GM12878 (cell line): ENCODE results near the gene MAPT. TPM values are rescaled to one million over a fixed set of nuclear protein-coding genes. Genes with fewer than 3 reads are reported as not detected.

Source experiments
- ATAC-seq: fragments of 200-7000 bp; cut with Tn5 transposase; 3 replicates; pipeline ENCODE4 v1.9.1; 2020; ENCODE audit warnings: mild to moderate bottlenecking, moderate library complexity
- BruUV-seq: library from RNA; stranded (reverse); fragments of 400-500 nt; replicated peaks from 2 replicates; lab custom pipeline; 2021; lab: Mats Ljungman, UMichigan
- CTCF ChIA-PET: fragments of 300-600 bp; sonication (Branson Sonifier 250); formaldehyde crosslinking; extraction: SDS; loops from one replicate; lab custom pipeline; 2021; ENCODE audit warnings: inconsistent platforms; lab: Yijun Ruan, JAX
- POLR2A ChIA-PET: fragments of 350-600 bp; formaldehyde crosslinking; extraction: SDS; loops from one replicate; lab custom pipeline; 2021; ENCODE audit warnings: inconsistent platforms; lab: Charles Lee
- RAD21 ChIA-PET: fragments of 300-600 bp; sonication (Branson Sonifier 250); formaldehyde crosslinking; loops from one replicate; lab custom pipeline; 2023; ENCODE audit warnings: antibody characterized with exemption; ENCODE audit not compliant: unreplicated experiment; lab: Charles Lee
- SMC1A ChIA-PET: fragments of 300-600 bp; sonication (Branson Sonifier 250); formaldehyde crosslinking; loops from one replicate; lab custom pipeline; 2023; ENCODE audit not compliant: unreplicated experiment, uncharacterized antibody; lab: Charles Lee
- DNase-seq: peaks from one replicate; pipeline ENCODE4 v3.0.0-alpha.2; 2011; ENCODE audit warnings: low read depth, low spot score
- FAIRE-seq: peaks from 3 replicates; lab custom pipeline; 2011; peaks lifted over from hg19 to GRCh38; lab: Jason Lieb, UNC
- H2AFZ ChIP-seq: 2 replicates; pipeline ENCODE4 v1.6.0; 2011; ENCODE audit warnings: low read depth, low read length, control low read depth; ENCODE audit not compliant: control insufficient read depth
- H3K27ac ChIP-seq: 2 replicates; pipeline ENCODE4 v1.5.1; 2011; ENCODE audit warnings: control low read depth; ENCODE audit not compliant: control insufficient read depth, insufficient read depth
- H3K27me3 ChIP-seq, 2 experiments: replicated peaks in 1 of 2; 2 replicates each; pipeline versions ENCODE4 v1.6.0 to v1.6.1; 2011; ENCODE audit warnings: low read length in 1 of 2; ENCODE audit not compliant: control insufficient read depth in 2 of 2, insufficient read depth in 2 of 2
- H3K36me3 ChIP-seq, 2 experiments: 2 replicates each; pipeline ENCODE4 v1.5.1; 2011; ENCODE audit warnings: low read length in 1 of 2; ENCODE audit not compliant: control insufficient read depth in 2 of 2, insufficient read depth in 2 of 2
- H3K4me1 ChIP-seq: 2 replicates; pipeline ENCODE4 v1.6.1; 2011; ENCODE audit warnings: mild to moderate bottlenecking, low read length, moderate library complexity, mixed read lengths; ENCODE audit not compliant: control insufficient read depth, insufficient read depth
- H3K4me2 ChIP-seq: 2 replicates; pipeline ENCODE4 v1.6.0; 2011; ENCODE audit warnings: control low read depth; ENCODE audit not compliant: control insufficient read depth, insufficient read depth
- H3K4me3 ChIP-seq: fragments of 200-600 bp; sonication (generic); 2 replicates; pipeline ENCODE4 v1.5.1; 2016
- H3K79me2 ChIP-seq: 2 replicates; pipeline ENCODE4 v1.6.0; 2011; ENCODE audit warnings: low read length; ENCODE audit not compliant: control insufficient read depth, insufficient read depth
- H3K9ac ChIP-seq: 2 replicates; pipeline ENCODE4 v1.8.0; 2011; ENCODE audit warnings: low read length, control low read depth, mixed read lengths; ENCODE audit not compliant: control insufficient read depth, insufficient read depth
- H3K9me3 ChIP-seq: replicated peaks from 3 replicates; pipeline ENCODE4 v1.5.1; 2011; ENCODE audit warnings: mild to moderate bottlenecking, low read length; ENCODE audit not compliant: control insufficient read depth, insufficient read depth
- H4K20me1 ChIP-seq: 2 replicates; pipeline ENCODE4 v1.6.0; 2011; ENCODE audit not compliant: control insufficient read depth, insufficient read depth
- HDGF ChIP-seq: fragments of 450-650 bp; IDR thresholded peaks from 2 replicates; pipeline ENCODE4 v1.6.1; 2016; ENCODE audit warnings: antibody characterized with exemption
- KDM1A ChIP-seq: fragments of 200-600 bp; sonication (generic); IDR thresholded peaks from 2 replicates; pipeline ENCODE4 v1.6.1; 2016; ENCODE audit warnings: borderline replicate concordance
- NFYB ChIP-seq: IDR thresholded peaks from 2 replicates; pipeline ENCODE4 v1.6.1; 2011; ENCODE audit warnings: low read depth, mild to moderate bottlenecking, low read length, improper control_type of control experiment, moderate library complexity; ENCODE audit not compliant: insufficient read depth
- NRF1 ChIP-seq: conservative IDR thresholded peaks from 2 replicates; pipeline ENCODE4 v1.6.1; 2011; ENCODE audit warnings: mild to moderate bottlenecking, low read depth, low read length, improper control_type of control experiment
- WGBS: methylation state at CpG from one replicate; pipeline ENCODE4 v1.1.6; 2016; ENCODE audit warnings: low lambda C conversion rate; ENCODE audit not compliant: insufficient replicate concordance, insufficient coverage; ENCODE audit errors: missing lambda C conversion rate; 5-methylcytosine and 5-hydroxymethylcytosine counted together
- in situ Hi-C: fragments of 300-500 bp; cut with MboI; formaldehyde crosslinking; loops from 9 replicates; pipeline ENCODE4 v1.14.3; 2018; ENCODE audit warnings: mixed read lengths
- intact Hi-C: fragments of 100-400 bp; cut with micrococcal nuclease; formaldehyde crosslinking; loops from one replicate; pipeline ENCODE4 v1.14.2; 2022; ENCODE audit not compliant: unreplicated experiment
- polyA plus RNA-seq, 11 experiments: library from polyadenylated mRNA; depleted of rRNA in 4 of 11; unstranded in 6 of 11; stranded (reverse) in 5 of 11; fragments of >200 nt; fragmentation: Nextera tagmentation in 4 of 11; fragmentation: Illumina TruSeq in 1 of 11; extraction: Ambion mirVana in 4 of 11; extraction: Trizol in 1 of 11; gene quantifications; 1 replicate in 1 of 11; 2 replicates in 10 of 11; pipeline versions ENCODE4 v1.2.1 to v1.2.3, GENCODE V29; 2011 to 2016; ENCODE audit warnings: inconsistent platforms in 2 of 11, missing spikeins in 2 of 11, low read depth in 1 of 11
- total RNA-seq, 4 experiments: library from RNA; depleted of rRNA in 3 of 4; stranded (reverse); fragments of >200 nt in 3 of 4; fragmentation: Illumina TruSeq in 1 of 4; extraction: Trizol in 1 of 4; gene quantifications; 2 replicates each; pipeline versions ENCODE4 v1.2.1 to v1.2.3, GENCODE V29; 2013 to 2021
- TF ChIP-seq, protein P1 (sequence below): fragments of 450-650 bp; IDR thresholded peaks from 2 replicates; pipeline ENCODE4 v1.6.1; 2016; ENCODE audit warnings: mild to moderate bottlenecking

The MAPT gene
- total and polyA plus RNA-seq, 10 of the 15 experiments (the other 5 are each of a cell fraction or from before 2014, with no cell fraction given): under 0.01 to 0.05 (median 0.03) TPM; not detected in 7

GRCh38 chr17:46028981-46029565 is 134.7 kb downstream of the MAPT start:
- 26% methylated on average over 4 of the region's 4 CpGs for WGBS
- TF ChIP-seq, protein P1, sequence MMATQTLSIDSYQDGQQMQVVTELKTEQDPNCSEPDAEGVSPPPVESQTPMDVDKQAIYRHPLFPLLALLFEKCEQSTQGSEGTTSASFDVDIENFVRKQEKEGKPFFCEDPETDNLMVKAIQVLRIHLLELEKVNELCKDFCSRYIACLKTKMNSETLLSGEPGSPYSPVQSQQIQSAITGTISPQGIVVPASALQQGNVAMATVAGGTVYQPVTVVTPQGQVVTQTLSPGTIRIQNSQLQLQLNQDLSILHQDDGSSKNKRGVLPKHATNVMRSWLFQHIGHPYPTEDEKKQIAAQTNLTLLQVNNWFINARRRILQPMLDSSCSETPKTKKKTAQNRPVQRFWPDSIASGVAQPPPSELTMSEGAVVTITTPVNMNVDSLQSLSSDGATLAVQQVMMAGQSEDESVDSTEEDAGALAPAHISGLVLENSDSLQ: peak; percentile 39; the same call in 1 of the 2 replicates
- TF ChIP-seq HDGF: no peak
- no peak for TF ChIP-seq KDM1A
- TF ChIP-seq NRF1: no peak
- no peak for TF ChIP-seq NFYB
- peaks cover 11% of the 10 kb centered on the region for H3K4me1 ChIP-seq
- H3K79me2 ChIP-seq: no peaks in the 10 kb centered on the region
- no peaks in the 10 kb centered on the region for H4K20me1 ChIP-seq
- no peaks in the 10 kb centered on the region for H3K27me3 ChIP-seq
- ChIA-PET SMC1A (interaction anchor here (1.2 to 1.8 kb wide), 3 partner anchors 11 to 158 kb away, joined by 3 to 9 read pairs (median 6); no protein-coding TSS in a partner anchor), POLR2A (no interaction called here), CTCF (interaction anchor here (0.7 to 2.6 kb wide), 8 partner anchors 10 to 258 kb away, joined by 3 to 13 read pairs (median 4); no protein-coding TSS in a partner anchor), RAD21 (interaction anchor here (0.7 kb wide), 1 partner anchor 117 kb away, joined by 4 read pairs; no protein-coding TSS in a partner anchor)
- H3K9me3 ChIP-seq: no peaks in the 10 kb centered on the region
- H3K27ac ChIP-seq: no peak overlapping the region
- intact Hi-C loops: no loop called here
- H3K4me3 ChIP-seq: no peak overlapping the region
- no peak overlapping the region for H3K9ac ChIP-seq
- H3K4me2 ChIP-seq: no peak overlapping the region
- BruUV-seq: no TSS peak
- peaks cover 22 to 30% of the 10 kb centered on the region in 2 experiments for H3K36me3 ChIP-seq
- DNase-seq (no peak), FAIRE-seq (no peak), ATAC-seq (peak; percentile 48; the same call in 2 of the 3 replicates)
- no peak overlapping the region for H2AFZ ChIP-seq
- in situ Hi-C loops: no loop called here
